ENCODE data around the gene MYO19.

Gene MYO19

GRCh38 chr17:36474571-36474970 is 60.1 kb downstream of the MYO19 start:
- ChIA-PET CTCF (no interaction called here), POLR2A (no interaction called here)
- H3K36me3 ChIP-seq (ENCODE audit: control insufficient read depth in 2 of 2, insufficient read depth in 1 of 2, low read length in 2 of 2), result no peaks in the 10 kb centered on the region
- TF ChIP-seq ZSCAN30 (tag by site-specific recombination; IDR thresholded peaks at IDR 0.05) (no peak), ZNF239 (tag by site-specific recombination; IDR thresholded peaks at IDR 0.05) (no peak), ZNF404 (tag by site-specific recombination; IDR thresholded peaks at IDR 0.05) (no peak), ZNF24 (tag by site-specific recombination; IDR thresholded peaks at IDR 0.05) (no peak), ELK4 (IDR thresholded peaks at IDR 0.05; ENCODE audit: borderline replicate concordance, low read depth, low read length) (no peak), PRDM2 (tag by site-specific recombination; IDR thresholded peaks at IDR 0.05; ENCODE audit: borderline replicate concordance) (no peak), MZF1 (tag by site-specific recombination; IDR thresholded peaks at IDR 0.05; ENCODE audit: borderline replicate concordance) (no peak), ZNF324 (tag by site-specific recombination; IDR thresholded peaks at IDR 0.05) (no peak), ZNF280C (tag by site-specific recombination; IDR thresholded peaks at IDR 0.05) (no peak), ZFP41 (tag by site-specific recombination; IDR thresholded peaks at IDR 0.05; ENCODE audit: borderline replicate concordance) (no peak), ZFP3 (tag by site-specific recombination; IDR thresholded peaks at IDR 0.05; ENCODE audit: low read depth) (no peak), ZNF747 (tag by site-specific recombination; IDR thresholded peaks at IDR 0.05) (no peak), ZBTB7A (tag by site-specific recombination; IDR thresholded peaks at IDR 0.05; ENCODE audit: low read depth) (no peak), ZNF10 (tag by site-specific recombination; IDR thresholded peaks at IDR 0.05) (no peak), ZNF37A (tag by site-specific recombination; IDR thresholded peaks at IDR 0.05) (no peak), ZNF426 (tag by site-specific recombination; IDR thresholded peaks at IDR 0.05) (no peak)
- no peaks in the 10 kb centered on the region for H3K9me3 ChIP-seq (ENCODE audit: control insufficient read depth, insufficient read depth, low read depth, low read length)
- no peak overlapping the region for H3K27ac ChIP-seq (ENCODE audit: extremely low read depth, low read depth, low read length)
- no peaks in the 10 kb centered on the region for H3K4me1 ChIP-seq (ENCODE audit: control insufficient read depth, insufficient read depth, low read length)
- H3K4me3 ChIP-seq (ENCODE audit: low read depth, low read length), result no peak overlapping the region

GRCh38 chr17:36470499-36470898 is 64.2 kb downstream of the MYO19 start:
- Histone ChIP-seq H3K36me3 (ENCODE audit: control insufficient read depth in 2 of 2, insufficient read depth in 1 of 2, low read length in 2 of 2) (no peaks in the 10 kb centered on the region), H3K27ac (ENCODE audit: extremely low read depth, low read depth, low read length) (no peak overlapping the region)
- TF ChIP-seq ZNF398 (tag by site-specific recombination; IDR thresholded peaks at IDR 0.05) (no peak), GLI2 (tag by site-specific recombination; IDR thresholded peaks at IDR 0.05; ENCODE audit: borderline replicate concordance, low read depth) (no peak), ZXDB (tag by site-specific recombination; IDR thresholded peaks at IDR 0.05) (no peak), ZBTB17 (tag by site-specific recombination; IDR thresholded peaks at IDR 0.05) (no peak), KLF17 (tag by site-specific recombination; IDR thresholded peaks at IDR 0.05) (no peak), ZSCAN30 (tag by site-specific recombination; IDR thresholded peaks at IDR 0.05) (no peak), ZNF433 (tag by site-specific recombination; IDR thresholded peaks at IDR 0.05; ENCODE audit: low read depth) (no peak), ZNF138 (tag by site-specific recombination; IDR thresholded peaks at IDR 0.05; ENCODE audit: borderline replicate concordance) (no peak), BCL11A (tag by site-specific recombination; IDR thresholded peaks at IDR 0.05; ENCODE audit: low read depth) (no peak)

More at GRCh38 chr17:36470499-36470898, 64.2 kb downstream of the MYO19 start:
- CTCF ChIA-PET, result interaction anchor here (1.1 to 1.3 kb wide), 3 partner anchors 11 to 322 kb away, joined by 3 to 5 read pairs (median 4); no protein-coding TSS in a partner anchor
- Histone ChIP-seq H3K9me3 (ENCODE audit: control insufficient read depth, insufficient read depth, low read depth, low read length) (no peaks in the 10 kb centered on the region), H3K4me1 (ENCODE audit: control insufficient read depth, insufficient read depth, low read length) (no peaks in the 10 kb centered on the region), H3K4me3 (ENCODE audit: low read depth, low read length) (no peak overlapping the region)
- POLR2A ChIA-PET, result no interaction called here

Measured in HEK293 (cell line).